ENCODE data around the gene RUFY4.
"Not testable (repeated sequence)": the region's sequence is repeated elsewhere in the genome, so short reads cannot be mapped to it uniquely, and the experiment has no call there.

RUFY4 gene

GRCh38 chr2:218028189-218028495, 40.9 kb upstream of the RUFY4 start:
- no peaks in the 10 kb centered on the region for H3K9me3 ChIP-seq (ENCODE audit: control insufficient read depth, insufficient read depth, low read length)
- H3K4me1 ChIP-seq (ENCODE audit: insufficient read depth, low read length), result peaks cover 13% of the 10 kb centered on the region
- no peaks in the 10 kb centered on the region for H3K36me3 ChIP-seq (ENCODE audit: insufficient read depth, low read length)
- H3K9ac ChIP-seq (ENCODE audit: low read depth, low read length), result no peak overlapping the region

GRCh38 chr2:218028562-218029348, 40.3 kb upstream of the RUFY4 start:
- Histone ChIP-seq H3K4me1 (ENCODE audit: insufficient read depth, low read length) (peaks cover 16% of the 10 kb centered on the region), H3K9ac (ENCODE audit: low read depth, low read length) (no peak overlapping the region), H3K36me3 (ENCODE audit: insufficient read depth, low read length) (no peaks in the 10 kb centered on the region), H3K9me3 (ENCODE audit: control insufficient read depth, insufficient read depth, low read length) (no peaks in the 10 kb centered on the region)

GRCh38 chr2:218029366-218030360, 39.4 kb upstream of the RUFY4 start:
- Histone ChIP-seq H3K4me1 (ENCODE audit: insufficient read depth, low read length) (peaks cover 14% of the 10 kb centered on the region), H3K9ac (ENCODE audit: low read depth, low read length) (no peak overlapping the region), H3K9me3 (ENCODE audit: control insufficient read depth, insufficient read depth, low read length) (no peaks in the 10 kb centered on the region), H3K36me3 (ENCODE audit: insufficient read depth, low read length) (no peaks in the 10 kb centered on the region)

- Histone ChIP-seq H3K36me3 (ENCODE audit: insufficient read depth, low read length) (no peaks in the 10 kb centered on the region), H3K4me1 (ENCODE audit: insufficient read depth, low read length) (peaks cover 10% of the 10 kb centered on the region), H3K9ac (ENCODE audit: low read depth, low read length) (no peak overlapping the region), H3K9me3 (ENCODE audit: control insufficient read depth, insufficient read depth, low read length) (no peaks in the 10 kb centered on the region)
Observed at GRCh38 chr2:218030409-218031195, 38.5 kb upstream of the RUFY4 start.

- Histone ChIP-seq H3K9ac (ENCODE audit: low read depth, low read length) (no peak overlapping the region), H3K36me3 (ENCODE audit: insufficient read depth, low read length) (no peaks in the 10 kb centered on the region), H3K9me3 (ENCODE audit: control insufficient read depth, insufficient read depth, low read length) (no peaks in the 10 kb centered on the region), H3K4me1 (ENCODE audit: insufficient read depth, low read length) (peaks cover 10% of the 10 kb centered on the region)
Observed at GRCh38 chr2:218031261-218031660, 37.8 kb upstream of the RUFY4 start.

- H3K36me3 ChIP-seq (ENCODE audit: insufficient read depth, low read length), result no peaks in the 10 kb centered on the region
- H3K4me1 ChIP-seq (ENCODE audit: insufficient read depth, low read length), result peaks cover 10% of the 10 kb centered on the region
- no peak overlapping the region for H3K9ac ChIP-seq (ENCODE audit: low read depth, low read length)
- H3K9me3 ChIP-seq (ENCODE audit: control insufficient read depth, insufficient read depth, low read length), result no peaks in the 10 kb centered on the region
Observed at GRCh38 chr2:218031771-218032257, 37.2 kb upstream of the RUFY4 start.

- no peak overlapping the region for H3K9ac ChIP-seq (ENCODE audit: low read depth, low read length)
- no peaks in the 10 kb centered on the region for H3K36me3 ChIP-seq (ENCODE audit: insufficient read depth, low read length)
- no peaks in the 10 kb centered on the region for H3K9me3 ChIP-seq (ENCODE audit: control insufficient read depth, insufficient read depth, low read length)
- H3K4me1 ChIP-seq (ENCODE audit: insufficient read depth, low read length), result peaks cover 10% of the 10 kb centered on the region
Observed at GRCh38 chr2:218032336-218033171, 36.5 kb upstream of the RUFY4 start.

GRCh38 chr2:218033208-218033589, 35.9 kb upstream of the RUFY4 start:
- Histone ChIP-seq H3K9ac (ENCODE audit: low read depth, low read length) (no peak overlapping the region), H3K4me1 (ENCODE audit: insufficient read depth, low read length) (peaks cover 10% of the 10 kb centered on the region), H3K9me3 (ENCODE audit: control insufficient read depth, insufficient read depth, low read length) (no peaks in the 10 kb centered on the region), H3K36me3 (ENCODE audit: insufficient read depth, low read length) (no peaks in the 10 kb centered on the region)

GRCh38 chr2:218033590-218034496, 35.2 kb upstream of the RUFY4 start:
- Histone ChIP-seq H3K9ac (ENCODE audit: low read depth, low read length) (peak overlapping the region; percentile 47; the same call in 1 of the 2 replicates), H3K9me3 (ENCODE audit: control insufficient read depth, insufficient read depth, low read length) (no peaks in the 10 kb centered on the region), H3K4me1 (ENCODE audit: insufficient read depth, low read length) (peaks cover 10% of the 10 kb centered on the region), H3K36me3 (ENCODE audit: insufficient read depth, low read length) (no peaks in the 10 kb centered on the region)

- H3K9ac ChIP-seq (ENCODE audit: low read depth, low read length), result peak overlapping the region; percentile 47; the same call in 1 of the 2 replicates
- not testable (repeated sequence) for H3K36me3 ChIP-seq (ENCODE audit: insufficient read depth, low read length); H3K9me3 ChIP-seq (ENCODE audit: control insufficient read depth, insufficient read depth, low read length); H3K4me1 ChIP-seq (ENCODE audit: insufficient read depth, low read length)
Observed at GRCh38 chr2:218034497-218035213, 34.4 kb upstream of the RUFY4 start.

- H3K4me1 ChIP-seq (ENCODE audit: insufficient read depth, low read length), result peaks cover 10% of the 10 kb centered on the region
- no peaks in the 10 kb centered on the region for H3K36me3 ChIP-seq (ENCODE audit: insufficient read depth, low read length)
- no peaks in the 10 kb centered on the region for H3K9me3 ChIP-seq (ENCODE audit: control insufficient read depth, insufficient read depth, low read length)
- no peak overlapping the region for H3K9ac ChIP-seq (ENCODE audit: low read depth, low read length)
Observed at GRCh38 chr2:218035463-218036100, 33.5 kb upstream of the RUFY4 start.

GRCh38 chr2:218036371-218036770, 32.7 kb upstream of the RUFY4 start:
- H3K9me3 ChIP-seq (ENCODE audit: control insufficient read depth, insufficient read depth, low read length), result no peaks in the 10 kb centered on the region
- no peak overlapping the region for H3K9ac ChIP-seq (ENCODE audit: low read depth, low read length)
- H3K36me3 ChIP-seq (ENCODE audit: insufficient read depth, low read length), result no peaks in the 10 kb centered on the region
- peaks cover 7% of the 10 kb centered on the region for H3K4me1 ChIP-seq (ENCODE audit: insufficient read depth, low read length)
